ENCODE measurements around the gene MRGPRE.
A peak's percentile ranks its signal among the peaks of the same experiment; 100 is the strongest.

Gene MRGPRE

GRCh38 chr11:3213659-3214419 is 18.4 kb downstream of the MRGPRE start:
- DNase-seq, result no peak

- no peak for DNase-seq
These were observed 23.9 kb downstream of the MRGPRE start for GRCh38 chr11:3208272-3208671.

GRCh38 chr11:3207526-3208189 is 24.6 kb downstream of the MRGPRE start:
- DNase-seq, result no peak

- no peak for DNase-seq
These were observed 25.4 kb downstream of the MRGPRE start for GRCh38 chr11:3206922-3207204.

GRCh38 chr11:3206156-3206921 is 25.9 kb downstream of the MRGPRE start:
- DNase-seq, result no peak

GRCh38 chr11:3205261-3206155 is 26.7 kb downstream of the MRGPRE start:
- DNase-seq, result peak; percentile 31

GRCh38 chr11:3204141-3205015 is 27.8 kb downstream of the MRGPRE start:
- no peak for DNase-seq

- DNase-seq, result no peak
These were observed 28.8 kb downstream of the MRGPRE start for GRCh38 chr11:3203221-3204043.

GRCh38 chr11:3202759-3203158 is 29.5 kb downstream of the MRGPRE start:
- no peak for DNase-seq

GRCh38 chr11:3202305-3202704 is 29.9 kb downstream of the MRGPRE start:
- DNase-seq, result no peak

- DNase-seq, result no peak
These were observed 30.5 kb downstream of the MRGPRE start for GRCh38 chr11:3201677-3202181.

GRCh38 chr11:3201112-3201581 is 31.1 kb downstream of the MRGPRE start:
- DNase-seq, result no peak

- DNase-seq, result no peak
These were observed 31.7 kb downstream of the MRGPRE start for GRCh38 chr11:3200388-3201111.

- DNase-seq, result no peak
These were observed 32.5 kb downstream of the MRGPRE start for GRCh38 chr11:3199537-3200295.

- DNase-seq, result no peak
These were observed 33.4 kb downstream of the MRGPRE start for GRCh38 chr11:3198815-3199214.

- no peak for DNase-seq
These were observed 34.2 kb downstream of the MRGPRE start for GRCh38 chr11:3197878-3198528.

- DNase-seq, result no peak
These were observed 35.0 kb downstream of the MRGPRE start for GRCh38 chr11:3197044-3197695.

All from fibroblast of upper back skin (primary cell).